Myocyte (in vitro differentiated cells): ENCODE data around the gene PHF21A. TPM values are rescaled to one million over a fixed set of nuclear protein-coding genes. Genes with fewer than 3 reads are reported as not detected.
"Not testable (repeated sequence)": the region's sequence is repeated elsewhere in the genome, so short reads cannot be mapped to it uniquely, and the experiment has no call there.

Experiments
- DNase-seq: peaks from one replicate; pipeline ENCODE4 v3.0.0-alpha.2; 2012; ENCODE audit warnings: low read depth
- total RNA-seq: library from RNA; depleted of rRNA; stranded (reverse); fragments of >200 nt; gene quantifications from 2 replicates; pipeline ENCODE4 v1.2.3, GENCODE V29; 2014

PHF21A gene
- total RNA-seq, 1 donor from 2014 or later: 13.5 TPM

DNA sequence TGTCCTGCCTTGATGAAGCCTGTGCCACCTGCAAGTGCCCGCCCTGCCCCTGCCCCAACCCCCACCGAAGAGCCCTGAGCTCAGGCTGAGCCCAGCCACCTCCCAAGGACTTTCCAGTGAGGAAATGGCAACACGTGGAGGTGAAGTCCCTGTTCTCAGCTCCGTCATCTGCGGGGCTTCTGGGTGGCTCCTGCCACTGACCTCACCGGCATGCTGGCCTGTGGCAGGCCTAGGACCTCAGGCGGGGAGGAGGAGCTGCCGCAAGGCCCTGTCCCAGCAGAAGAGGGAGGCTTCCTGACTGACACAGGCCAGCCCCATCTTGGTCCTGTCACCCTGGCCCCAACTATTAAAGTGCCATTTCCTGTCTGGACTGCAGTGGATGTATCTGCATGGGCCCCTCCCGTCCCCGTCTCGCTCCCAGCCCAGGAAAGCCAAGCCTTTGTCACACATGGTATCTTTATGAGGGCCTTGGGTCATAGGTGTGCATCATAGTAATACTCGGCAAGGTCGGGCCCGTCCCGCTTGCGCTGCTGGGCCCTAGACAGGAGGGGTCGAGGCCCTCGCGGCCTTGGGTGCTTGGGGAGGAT, 215.1 kb downstream of the PHF21A start:
- no peak for DNase-seq

DNA sequence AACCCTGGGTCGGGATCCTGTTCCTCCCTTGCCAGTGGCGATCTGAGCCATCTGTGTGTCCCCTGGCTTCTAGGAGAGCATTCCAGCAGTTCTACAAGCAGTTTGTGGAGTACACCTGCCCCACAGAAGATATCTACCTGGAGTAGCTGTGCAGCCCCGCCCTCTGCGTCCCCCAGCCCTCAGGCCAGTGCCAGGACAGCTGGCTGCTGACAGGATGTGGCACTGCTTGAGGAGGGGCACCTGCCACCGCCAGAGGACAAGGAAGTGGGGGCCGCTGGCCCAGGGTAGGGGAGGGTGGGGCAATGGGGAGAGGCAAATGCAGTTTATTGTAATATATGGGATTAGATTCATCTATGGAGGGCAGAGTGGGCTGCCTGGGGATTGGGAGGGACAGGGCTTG, 215.7 kb downstream of the PHF21A start:
- DNase-seq: not testable (repeated sequence)

DNA sequence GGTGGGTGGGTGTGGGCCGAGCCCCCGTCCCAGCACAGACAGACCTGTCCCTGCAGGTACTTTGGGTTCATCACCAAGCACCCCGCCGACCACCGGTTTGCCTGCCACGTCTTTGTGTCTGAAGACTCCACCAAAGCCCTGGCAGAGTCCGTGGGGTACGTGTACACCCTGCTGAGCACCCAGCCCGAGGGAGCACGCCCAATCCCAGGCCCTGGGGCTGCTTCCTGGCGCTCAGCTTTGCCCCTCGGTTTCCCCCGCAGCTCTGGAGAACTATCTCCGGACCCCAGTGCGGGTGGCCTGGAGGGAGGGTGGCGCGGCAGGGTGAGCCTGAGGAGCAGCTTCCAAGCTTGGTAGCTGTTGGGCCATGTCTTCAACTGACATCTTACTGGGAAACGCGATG, 216.2 kb downstream of the PHF21A start:
- DNase-seq: no peak

DNA sequence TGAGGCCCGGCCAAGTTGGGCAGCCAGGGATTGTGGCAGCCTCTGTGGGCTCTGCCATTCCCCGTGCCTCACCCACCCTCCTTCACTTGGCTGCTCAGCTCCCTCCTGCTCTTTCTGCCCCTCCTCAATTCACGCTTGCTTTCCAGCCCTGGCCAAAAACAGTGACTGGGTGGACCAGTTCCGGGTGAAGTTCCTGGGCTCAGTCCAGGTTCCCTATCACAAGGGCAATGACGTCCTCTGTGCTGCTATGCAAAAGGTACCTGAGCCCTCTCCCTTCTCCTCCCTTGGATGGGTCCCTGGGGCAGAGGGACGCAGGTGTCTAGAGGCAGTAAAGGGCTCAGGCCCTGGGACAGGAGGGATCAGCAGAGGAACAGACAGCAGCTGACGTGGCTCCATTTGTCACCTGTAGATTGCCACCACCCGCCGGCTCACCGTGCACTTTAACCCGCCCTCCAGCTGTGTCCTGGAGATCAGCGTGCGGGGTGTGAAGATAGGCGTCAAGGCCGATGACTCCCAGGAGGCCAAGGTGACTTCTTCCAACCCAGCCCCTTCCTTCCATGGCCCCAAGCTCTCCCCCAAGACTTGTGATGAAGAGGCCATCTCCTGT, 216.8 kb downstream of the PHF21A start:
- no peak for DNase-seq

DNA sequence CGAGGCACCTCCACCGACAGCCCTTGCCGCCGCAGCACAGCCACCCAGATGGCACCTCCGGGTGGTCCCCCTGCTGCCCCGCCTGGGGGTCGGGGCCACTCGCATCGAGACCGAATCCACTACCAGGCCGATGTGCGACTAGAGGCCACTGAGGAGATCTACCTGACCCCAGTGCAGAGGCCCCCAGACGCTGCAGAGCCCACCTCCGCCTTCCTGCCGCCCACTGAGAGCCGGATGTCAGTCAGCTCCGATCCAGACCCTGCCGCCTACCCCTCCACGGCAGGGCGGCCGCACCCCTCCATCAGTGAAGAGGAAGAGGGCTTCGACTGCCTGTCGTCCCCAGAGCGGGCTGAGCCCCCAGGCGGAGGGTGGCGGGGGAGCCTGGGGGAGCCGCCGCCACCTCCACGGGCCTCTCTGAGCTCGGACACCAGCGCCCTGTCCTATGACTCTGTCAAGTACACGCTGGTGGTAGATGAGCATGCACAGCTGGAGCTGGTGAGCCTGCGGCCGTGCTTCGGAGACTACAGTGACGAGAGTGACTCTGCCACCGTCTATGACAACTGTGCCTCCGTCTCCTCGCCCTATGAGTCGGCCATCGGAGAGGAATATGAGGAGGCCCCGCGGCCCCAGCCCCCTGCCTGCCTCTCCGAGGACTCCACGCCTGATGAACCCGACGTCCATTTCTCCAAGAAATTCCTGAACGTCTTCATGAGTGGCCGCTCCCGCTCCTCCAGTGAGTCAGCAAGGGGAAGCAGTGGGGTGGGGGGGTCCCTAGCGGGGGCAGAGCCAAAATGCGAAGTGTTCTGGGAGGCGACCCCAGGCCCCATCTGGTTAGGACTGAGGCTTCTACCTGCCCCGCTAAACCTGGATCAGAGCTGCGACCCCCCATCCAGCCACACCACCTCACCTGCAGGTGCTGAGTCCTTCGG, 218.5 kb downstream of the PHF21A start:
- no peak for DNase-seq

DNA sequence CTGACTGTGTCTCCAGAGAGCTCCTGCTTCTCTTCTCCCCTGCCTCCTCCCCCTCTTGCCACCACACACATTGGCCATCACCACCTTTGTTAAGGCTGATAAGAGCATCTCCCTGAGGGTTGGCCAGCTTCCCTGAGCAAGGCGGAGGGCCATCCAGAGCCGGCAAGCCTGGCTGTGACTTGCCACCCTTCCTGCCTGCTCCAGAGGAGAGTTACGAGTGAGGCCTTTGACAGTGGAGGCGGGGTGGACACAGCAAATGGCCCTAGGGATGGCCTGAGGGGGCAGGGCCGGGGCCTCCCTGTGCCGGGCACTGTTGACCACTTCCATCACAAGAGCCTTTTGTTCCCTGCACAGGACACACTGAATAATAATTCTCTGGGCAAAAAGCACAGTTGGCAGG, 219.6 kb downstream of the PHF21A start:
- no peak for DNase-seq

DNA sequence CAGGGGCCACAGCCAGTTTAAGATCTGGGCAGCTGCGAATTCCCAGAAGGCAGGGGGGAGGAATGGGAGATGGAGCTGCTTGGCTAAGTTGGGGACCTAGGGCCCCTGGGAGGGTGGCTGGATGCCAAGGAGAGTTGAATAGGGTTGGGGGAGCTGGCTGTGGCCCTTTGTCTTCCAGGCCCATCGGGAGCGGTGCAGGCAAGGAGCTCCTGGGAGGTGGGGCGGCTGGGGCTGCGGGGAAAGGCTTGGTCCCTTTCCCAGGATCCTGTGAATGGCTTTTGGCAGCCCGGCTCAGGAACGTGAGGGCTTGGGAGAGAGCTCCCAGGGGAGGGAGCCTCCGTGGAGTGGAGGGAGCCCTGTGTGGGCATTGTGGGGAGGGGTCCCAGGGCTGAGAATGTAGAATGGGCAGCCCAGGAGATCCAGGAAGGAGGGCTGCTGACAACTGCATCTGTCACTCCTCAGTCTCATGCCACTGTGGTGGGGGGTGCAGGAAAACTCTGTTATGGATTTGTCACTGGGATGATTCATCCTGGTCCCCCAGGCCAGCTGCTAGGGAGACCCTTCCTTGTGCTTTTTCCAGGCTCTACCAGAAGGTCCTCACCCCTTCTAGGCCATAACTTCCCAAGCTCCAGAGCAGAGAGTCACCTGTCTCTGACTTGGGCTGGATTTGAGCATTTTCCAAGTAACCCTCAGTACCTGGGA, 220.2 kb downstream of the PHF21A start:
- no peak for DNase-seq

DNA sequence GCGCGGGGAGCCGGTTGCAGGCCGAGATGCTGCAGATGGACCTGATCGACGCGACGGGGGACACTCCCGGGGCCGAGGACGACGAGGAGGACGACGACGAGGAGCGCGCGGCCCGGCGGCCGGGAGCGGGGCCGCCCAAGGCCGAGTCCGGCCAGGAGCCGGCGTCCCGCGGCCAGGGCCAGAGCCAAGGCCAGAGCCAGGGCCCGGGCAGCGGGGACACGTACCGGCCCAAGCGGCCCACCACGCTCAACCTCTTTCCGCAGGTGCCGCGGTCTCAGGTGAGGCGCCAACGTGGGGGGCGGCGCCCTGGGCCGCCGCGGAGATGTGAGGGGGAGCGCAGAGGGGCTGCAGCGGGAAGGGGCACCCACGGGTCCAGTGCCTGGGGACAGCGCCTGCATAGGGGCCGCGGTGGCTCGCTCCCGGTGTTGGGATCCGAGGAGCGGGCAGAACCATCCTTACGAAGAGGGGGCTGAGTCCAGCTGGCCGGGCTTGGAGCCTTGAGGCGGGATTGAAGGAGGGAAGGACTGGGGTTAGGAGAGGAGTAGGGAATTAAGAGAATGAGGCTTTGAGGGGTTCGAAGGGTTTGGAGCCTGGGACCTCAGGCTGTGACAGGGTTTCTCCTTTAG, 221.0 kb downstream of the PHF21A start:
- DNase-seq: not testable (repeated sequence)

DNA sequence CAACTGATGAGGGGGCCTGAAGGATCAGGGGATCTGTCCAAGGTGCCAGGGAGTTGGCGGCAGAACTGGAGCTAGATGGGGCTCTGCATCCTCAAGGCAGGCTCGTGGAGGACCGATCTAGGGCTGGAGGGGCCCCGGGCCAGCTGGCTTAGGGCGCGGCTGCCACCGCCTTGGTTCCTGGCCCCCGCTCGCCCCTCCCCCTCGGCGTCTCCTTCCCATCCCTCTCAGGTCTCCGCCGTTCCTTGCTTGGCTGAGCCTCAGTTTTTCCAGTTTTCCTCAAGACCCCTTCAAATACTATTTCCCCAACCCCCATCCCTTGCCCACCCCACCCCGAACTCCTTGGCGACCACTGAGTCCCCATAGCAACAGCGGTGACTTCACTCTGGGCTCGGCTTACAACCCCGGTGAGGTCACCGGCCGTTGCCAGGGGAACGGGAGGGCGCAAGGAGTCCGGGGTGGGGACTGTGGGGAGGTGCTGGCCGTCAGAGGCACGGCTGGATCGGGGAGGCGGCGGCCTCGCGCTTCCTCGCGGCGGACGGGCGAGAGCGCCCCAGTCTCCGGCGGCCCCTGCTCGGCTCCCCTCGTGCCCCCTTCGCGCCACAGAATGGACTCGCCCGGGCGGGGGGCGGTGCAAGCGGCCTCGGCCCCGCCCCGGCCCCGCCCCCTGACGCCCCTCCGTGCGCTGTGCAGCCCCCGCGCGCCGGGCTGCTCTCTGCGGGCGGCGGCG, 221.6 kb downstream of the PHF21A start:
- peak; percentile 83 for DNase-seq

DNA sequence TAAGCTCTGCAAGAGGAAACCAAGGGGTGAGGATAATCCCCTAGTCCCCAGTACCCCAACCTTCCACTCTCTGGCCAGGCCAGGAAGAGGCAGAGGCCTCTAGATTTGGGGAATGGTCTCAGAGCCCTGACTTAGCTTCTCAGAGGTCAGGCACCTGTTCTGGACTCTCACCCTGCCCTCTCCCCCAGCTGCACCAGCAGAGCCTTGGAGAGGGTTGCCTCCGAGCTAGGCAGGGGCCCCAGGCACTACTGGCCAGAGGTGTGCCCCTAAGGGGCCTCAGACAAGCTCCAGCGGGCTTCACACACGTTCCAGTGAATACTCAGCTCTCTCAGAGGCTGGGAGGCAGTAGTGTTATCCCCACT, 222.2 kb downstream of the PHF21A start:
- DNase-seq: no peak

DNA sequence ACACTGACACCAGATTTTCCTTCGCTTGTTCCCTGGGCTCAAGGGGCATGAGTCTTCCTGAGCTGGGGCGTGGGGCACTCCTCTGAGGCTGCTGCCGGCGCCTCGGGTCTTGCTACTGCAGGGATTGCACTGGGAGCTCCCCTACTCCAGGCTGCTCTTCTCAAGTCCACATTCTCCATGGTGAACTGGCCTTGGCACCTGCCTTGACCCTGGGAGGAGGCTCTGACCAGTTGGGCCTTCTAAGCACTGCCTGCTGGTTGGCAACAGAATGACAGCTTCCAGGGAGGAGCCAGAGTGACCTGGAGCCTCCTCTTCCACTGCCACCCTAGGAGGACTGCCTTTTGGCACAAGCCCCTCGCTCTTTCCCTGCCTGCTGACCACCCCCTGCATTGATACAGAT, 223.7 kb downstream of the PHF21A start:
- no peak for DNase-seq

DNA sequence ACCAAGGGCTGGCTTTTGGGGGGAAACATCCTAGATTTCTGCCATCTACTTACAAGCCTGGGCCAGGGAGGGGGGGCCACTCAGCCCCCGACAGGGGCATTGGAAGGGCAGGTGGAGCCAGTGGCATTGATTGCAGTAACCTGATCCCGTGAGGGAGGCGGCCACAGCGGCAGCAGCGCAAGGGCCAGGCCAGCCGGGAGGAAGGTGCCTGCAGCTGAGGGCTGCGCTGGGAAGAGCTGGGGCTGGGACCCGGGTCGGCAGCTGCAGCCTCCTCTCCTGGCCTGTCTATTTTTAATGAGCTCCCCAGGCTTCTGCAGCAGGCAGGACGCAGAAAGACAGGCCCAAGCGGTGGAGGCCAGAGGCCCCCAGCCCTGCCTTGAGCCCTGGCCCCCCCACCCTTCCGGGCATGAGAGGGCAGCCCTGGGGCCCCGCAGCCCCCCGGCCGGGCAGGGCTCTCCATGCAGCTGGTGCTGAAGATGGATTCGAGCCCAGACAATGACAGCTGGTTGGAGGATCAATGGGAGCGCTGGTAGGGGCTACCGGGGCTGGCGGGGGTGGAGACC, 224.8 kb downstream of the PHF21A start:
- peak; percentile 79 for DNase-seq

DNA sequence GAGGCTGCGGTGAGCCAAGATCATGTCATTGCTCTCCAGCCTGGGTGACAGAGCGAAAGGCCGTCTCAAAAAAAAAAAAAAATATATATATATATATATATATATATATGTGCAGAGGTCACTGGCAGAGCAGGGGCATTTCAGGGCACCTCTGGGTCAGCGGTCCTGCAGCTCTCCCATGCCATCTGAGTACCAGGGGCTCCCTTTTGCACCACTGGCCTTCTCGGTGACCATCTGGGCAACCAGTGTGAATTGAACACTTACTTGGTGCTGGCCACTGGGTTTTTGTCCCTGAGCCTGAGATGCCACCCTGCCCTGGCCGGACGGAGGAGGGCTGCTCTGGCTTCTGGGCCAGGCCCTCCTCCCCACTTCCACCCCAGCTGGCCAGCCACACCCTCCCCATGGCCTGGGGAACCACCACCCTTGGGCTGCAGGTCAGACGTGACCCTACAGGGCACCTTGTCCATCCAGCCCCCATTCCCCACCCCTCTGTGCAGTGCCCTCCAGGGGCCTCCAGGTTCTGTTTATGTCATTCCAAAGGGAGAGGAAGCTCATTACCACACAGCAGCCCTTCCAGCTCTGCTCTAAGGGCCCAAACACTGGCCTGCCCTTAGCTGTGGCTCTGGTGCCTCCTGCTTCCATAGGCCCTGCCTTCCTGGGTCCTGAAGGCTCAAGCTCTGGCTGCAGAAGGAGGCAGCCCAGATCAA, 225.5 kb downstream of the PHF21A start:
- DNase-seq: no peak

DNA sequence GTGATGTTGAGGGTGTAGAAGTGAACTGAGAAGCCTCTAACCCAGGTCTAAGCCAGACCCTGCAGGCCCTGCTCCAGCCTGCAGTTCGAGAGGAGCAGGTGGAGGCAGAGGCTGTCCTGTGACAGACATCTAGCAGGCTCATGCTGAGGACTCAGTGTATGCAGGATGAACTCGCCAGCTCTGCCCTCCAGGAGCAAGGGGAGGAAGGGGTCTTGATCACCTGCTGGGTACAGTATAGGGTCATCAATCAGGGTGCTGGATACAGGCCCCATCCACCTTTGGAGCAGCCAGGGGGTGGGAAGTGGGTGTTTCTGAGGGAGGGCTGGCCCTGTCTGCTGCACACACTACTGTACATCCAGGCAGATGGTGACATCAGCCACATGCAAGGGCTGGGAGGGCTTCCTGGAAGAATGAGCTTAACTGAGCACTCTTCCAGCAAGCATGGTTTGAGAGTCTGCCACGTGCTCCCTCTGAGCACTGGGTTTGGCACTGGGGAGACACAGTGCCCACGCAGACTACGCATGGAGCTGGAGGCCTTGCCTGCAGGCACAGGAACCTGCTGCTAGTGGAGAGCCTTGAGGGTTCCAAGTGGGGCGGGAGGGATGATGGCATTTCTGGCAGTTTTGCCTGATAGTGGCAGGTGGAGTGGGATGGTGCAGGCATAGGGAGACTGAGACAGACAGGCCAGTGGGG, 226.6 kb downstream of the PHF21A start:
- no peak for DNase-seq

DNA sequence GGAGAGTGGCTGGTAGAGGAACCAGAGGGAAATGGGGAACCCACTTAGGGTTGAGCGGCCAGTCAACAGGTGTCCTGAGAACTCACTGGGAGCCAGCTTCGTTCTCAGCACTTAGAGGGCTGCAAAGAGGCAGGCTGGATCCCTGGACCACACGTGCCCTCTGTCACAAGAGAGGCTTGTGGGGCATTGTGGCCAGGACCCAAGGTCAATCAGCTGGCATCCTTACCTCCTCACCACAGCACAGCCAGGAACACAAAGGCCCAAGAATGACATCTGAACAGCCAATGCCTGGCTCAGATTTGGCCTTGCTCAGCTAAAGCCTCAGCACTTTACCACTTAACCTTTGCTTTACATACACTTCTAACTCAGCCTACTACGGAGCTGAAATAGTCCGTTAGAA, 228.4 kb downstream of the PHF21A start:
- DNase-seq: no peak

DNA sequence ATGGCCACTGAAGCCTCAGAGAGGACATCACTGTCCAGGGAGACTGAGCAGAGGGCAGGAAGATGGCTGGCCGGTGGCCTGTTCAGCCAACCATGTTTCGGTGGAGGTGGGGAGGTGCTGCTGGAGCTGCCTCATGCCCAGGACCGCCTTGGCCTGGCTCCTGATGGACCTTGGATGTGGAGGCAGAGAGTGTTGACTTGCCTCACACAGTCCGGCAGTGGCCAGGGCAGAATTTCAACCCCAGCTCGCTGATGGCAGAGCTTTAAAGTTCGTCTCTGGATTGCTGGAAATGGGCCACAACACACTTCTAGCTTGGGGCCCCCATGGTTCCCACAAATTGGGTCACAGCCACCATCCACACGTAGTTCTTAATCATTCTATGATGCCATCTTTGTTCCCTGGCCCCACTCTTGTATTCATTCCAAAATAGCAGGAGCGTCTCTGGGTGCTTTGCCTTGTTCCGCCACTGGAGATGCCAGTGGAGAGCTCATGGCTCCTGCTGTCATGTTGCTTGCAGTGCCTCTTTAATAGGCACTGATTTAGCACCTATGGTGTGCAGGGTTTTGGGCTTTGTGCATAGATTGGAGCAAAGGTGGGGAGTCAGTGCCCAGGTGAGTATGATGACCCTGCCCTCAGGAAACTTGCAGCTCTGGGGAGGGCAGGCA, 230.2 kb downstream of the PHF21A start:
- no peak for DNase-seq

DNA sequence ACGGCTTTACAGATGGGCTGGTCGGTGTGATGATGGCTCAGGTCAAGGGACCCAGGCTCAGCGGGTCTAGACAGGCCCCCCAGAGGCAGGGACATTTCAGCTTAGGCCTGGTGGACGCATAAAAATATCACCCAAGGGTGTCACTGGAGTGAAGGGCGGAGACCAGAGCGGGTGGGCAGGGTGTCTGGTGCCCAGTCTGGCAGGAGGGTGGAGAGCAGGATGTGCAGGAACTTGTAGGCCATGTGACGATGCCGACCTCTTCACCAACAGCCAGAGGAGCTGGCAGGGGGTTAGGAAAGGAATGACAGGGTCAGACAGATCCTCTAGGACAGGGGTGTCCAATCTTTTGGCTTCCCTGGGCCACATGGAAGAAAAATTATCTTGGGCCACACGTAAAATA, 231.3 kb downstream of the PHF21A start:
- no peak for DNase-seq

DNA sequence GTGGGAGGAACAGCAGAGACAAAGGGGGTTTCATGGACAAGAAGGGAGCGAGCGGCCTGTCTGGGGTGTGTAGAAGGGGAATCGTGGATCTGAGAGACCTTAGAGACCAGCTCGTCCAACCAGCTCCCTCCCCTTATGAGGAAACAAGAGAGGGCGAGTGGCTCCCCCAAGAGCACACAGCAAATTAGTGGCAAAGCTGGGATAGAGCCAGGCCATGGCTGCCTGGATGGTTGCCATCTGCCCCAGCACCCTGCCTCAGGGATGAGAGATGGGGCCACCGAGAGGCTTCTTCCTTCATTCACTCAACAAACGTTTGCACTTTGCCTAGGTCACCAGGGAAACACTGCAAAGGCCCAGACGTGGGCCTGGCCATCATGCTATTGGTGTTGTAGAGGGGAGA, 231.7 kb downstream of the PHF21A start:
- DNase-seq: no peak

DNA sequence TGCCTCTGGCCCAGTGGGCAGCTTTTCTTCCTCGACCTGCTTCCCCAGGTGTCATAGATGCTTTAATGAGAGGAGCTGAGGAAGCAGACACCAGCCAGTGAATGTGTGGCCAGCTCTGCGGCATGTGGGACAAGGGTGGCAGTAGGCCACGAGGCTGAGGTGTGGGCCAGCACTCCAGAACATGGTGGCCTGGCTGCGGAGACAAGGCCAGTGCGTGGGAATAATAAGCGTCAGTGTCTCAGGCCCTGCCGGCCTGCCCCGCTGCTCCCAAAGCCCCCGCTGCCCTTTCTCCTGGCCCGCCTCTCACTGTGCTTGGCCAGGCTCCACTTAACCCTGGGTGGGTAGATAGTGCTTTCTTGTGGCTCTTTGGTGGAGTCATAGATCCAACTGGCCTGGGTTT, 233.7 kb downstream of the PHF21A start:
- no peak for DNase-seq
